Prostate gland (tissue), 2 donors: ENCODE measurements around the gene PHKG2.

Experiments used
- CTCF ChIP-seq, 4 experiments: fragments of 200-600 bp in 2 of 4; fragments of 450-650 bp in 2 of 4; sonication (generic) in 2 of 4; IDR thresholded peaks; 1 replicate in 3 of 4; 2 replicates in 1 of 4; pipeline ENCODE4 v1.5.1; 2016 to 2019; ENCODE audit warnings: antibody characterized with exemption in 4 of 4, mild to moderate bottlenecking in 2 of 4, moderate library complexity in 2 of 4
- POLR2A ChIP-seq: fragments of 450-650 bp; IDR thresholded peaks from one replicate; pipeline ENCODE4 v1.6.1; 2016; ENCODE audit warnings: antibody characterized with exemption, mild to moderate bottlenecking
- POLR2AphosphoS5 ChIP-seq: sonication (generic); formaldehyde crosslinking; IDR thresholded peaks from one replicate; pipeline ENCODE4 v1.6.1; 2017; ENCODE audit warnings: antibody characterized with exemption

GRCh38 chr16:30797670-30798309 is 49.6 kb downstream of the PHKG2 start:
- TF ChIP-seq POLR2AphosphoS5 (no peak), CTCF (IDR thresholded peaks at IDR 0.05) (no peak), POLR2A (no peak)
